Stimulated activated CD4-positive, alpha-beta T cell treated with anti-CD3 and anti-CD28 coated beads, Interleukin-15, amount 100 ng/mL, for 48 hours (primary cell): ENCODE measurements around the gene CUX1.
"Not testable (repeated sequence)": the region's sequence is repeated elsewhere in the genome, so short reads cannot be mapped to it uniquely, and the experiment has no call there.

ENCODE experiments used
- DNase-seq, 2 donors: peaks; one replicate each; pipeline ENCODE4 v3.0.0-alpha.2; 2020; ENCODE audit warnings: low read depth in 2 of 2

The CUX1 gene

DNA sequence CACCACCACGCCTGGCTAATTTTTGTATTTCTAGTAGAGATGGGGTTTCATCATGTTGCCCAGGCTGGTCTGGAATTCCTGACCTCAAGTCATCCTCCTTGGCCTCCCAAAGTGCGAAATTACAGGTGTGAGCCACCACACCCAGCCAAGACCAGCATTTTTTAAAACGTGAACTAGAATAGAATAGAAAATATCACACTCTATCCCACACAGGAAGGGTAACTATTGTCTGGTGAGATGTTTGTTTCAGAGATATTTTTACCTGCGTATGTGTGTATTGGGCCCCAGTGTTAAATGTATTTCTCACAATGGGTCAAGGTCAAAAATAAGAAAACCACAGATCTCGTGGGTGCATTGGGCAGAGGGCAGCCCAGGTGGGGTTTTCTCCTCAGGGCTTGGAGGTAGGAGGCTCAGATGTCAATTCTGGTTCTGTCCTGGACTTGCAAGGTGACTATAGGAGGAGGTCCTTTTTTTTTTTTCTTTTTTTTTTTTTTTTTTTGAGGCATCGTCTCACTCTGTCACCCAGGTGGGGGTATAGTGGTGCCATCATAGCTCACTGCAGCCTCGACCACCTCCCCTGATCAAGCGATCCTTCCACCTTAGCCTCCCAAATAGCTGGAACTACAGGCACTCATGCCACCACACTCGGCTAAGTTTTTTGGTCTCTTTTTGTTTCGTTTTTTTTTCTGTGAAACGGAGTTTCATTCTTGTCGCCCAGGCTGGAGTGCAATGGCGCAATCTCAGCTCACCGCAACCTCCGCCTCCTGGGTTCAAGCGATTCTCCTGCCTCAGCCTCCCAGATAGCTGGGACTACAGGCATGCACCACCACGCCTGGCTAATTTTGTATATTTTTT, 488.2 kb downstream of the CUX1 start:
- DNase-seq = no peak

- DNase-seq = no peak
These were observed 489.7 kb downstream of the CUX1 start for GRCh38 chr7:102306916-102307677.

GRCh38 chr7:102310414-102310815, 493.0 kb downstream of the CUX1 start:
- DNase-seq = no peak

DNA sequence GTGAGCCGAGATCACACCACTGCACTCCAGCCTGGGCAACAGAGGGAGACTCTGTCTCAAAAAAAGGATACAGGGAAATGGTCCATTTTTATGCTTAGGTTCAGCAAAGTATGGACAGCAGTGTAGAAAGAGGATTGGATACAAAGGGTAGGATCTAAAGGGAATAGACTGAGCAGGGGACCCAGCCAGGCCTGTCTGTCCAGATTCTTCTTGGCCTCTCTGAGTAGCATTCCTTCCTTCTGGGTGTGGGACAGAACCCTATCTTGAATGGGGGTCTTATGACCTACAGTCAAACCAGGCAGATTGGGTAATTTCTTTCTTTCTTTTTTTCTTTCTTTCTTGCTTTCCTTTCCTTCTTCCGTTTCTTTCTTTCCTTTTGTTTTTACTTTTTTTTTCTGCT, 494.9 kb downstream of the CUX1 start:
- DNase-seq = no peak

- DNase-seq = no peak
These were observed 496.8 kb downstream of the CUX1 start for GRCh38 chr7:102313997-102314780.

DNA sequence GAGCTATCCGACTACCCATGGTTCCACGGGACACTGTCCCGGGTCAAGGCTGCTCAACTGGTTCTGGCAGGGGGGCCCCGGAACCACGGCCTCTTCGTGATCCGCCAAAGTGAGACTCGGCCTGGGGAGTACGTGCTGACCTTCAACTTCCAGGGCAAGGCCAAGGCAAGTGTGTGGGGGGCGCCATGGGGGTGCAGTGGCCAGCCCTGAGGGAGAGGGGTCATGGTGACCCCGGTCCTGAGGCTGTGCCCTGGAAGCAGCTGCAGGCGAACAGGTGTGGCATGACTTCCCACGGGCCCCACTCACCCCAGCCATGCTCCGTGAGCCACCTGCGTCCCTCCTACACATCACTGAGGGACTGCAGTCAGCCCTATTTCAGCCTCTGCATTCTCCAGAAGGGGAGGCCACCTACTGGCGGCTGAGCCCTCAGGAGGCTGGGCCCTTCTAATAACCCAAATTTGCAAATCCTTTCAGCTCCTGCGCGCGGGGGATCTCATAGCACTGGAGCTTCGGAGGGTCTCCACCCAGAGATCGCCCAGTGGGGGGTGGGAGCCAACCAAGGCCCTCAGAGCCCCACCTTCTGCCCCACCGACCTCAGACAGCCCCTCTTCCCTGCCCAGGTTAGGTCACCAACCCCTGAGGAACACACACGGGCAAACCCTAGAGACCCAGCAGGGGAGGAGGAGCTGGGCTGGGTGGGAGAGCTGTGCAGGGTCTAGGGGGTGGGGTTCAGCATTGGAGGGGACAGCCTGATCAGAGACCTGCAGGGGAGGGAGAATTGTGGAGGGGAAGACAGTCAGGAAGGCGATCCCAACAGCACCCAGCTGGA, 500.0 kb downstream of the CUX1 start:
- DNase-seq = no peak

DNA sequence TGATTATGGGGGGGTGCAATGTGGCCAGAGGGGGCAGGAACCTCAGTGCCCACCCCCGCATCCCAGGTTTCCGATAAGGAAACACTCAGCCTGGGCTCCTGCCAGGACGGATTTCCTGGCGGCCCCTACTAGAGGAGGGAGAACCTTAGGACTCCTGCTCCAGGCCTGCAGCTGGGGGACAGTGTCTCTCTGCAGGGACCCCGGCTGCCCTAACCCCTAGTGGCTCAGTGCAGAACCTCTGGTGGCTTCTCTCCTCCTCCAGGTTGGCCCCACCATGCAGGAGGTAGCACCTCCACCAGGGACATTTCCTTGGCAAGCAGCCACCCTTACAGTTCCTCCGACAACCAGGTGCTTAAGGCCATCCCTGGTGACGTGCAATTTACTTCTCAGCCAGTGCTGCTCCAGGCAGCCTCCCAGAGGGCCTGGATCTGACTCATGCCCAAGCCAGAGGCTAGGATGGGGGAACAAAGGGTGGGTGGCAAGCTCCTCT, 501.1 kb downstream of the CUX1 start:
- DNase-seq = no peak

DNA sequence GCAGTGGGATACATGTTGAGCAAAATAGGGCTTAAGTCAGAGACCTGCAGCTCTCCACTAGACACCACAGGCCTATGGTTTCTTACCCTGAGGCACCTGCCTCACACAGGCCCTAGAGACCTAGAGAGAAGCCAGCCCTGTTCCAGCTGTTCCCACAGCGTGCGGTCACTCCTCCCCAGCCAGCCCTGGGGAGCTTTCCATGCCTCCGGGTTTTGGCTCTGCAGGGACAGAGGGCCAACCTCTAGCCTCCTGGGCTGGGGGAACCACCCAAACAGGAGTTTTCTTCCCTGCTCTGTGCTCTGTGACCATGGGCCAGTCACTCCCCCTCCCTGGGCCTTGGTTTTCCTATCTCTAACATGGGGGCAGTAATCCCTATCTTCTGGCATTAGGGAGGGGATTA, 502.2 kb downstream of the CUX1 start:
- no peak for DNase-seq

GRCh38 chr7:102320181-102320580, 502.8 kb downstream of the CUX1 start:
- no peak for DNase-seq

- DNase-seq = no peak
These were observed 503.4 kb downstream of the CUX1 start for GRCh38 chr7:102320601-102321350.

GRCh38 chr7:102321351-102322201, 504.1 kb downstream of the CUX1 start:
- DNase-seq = no peak

GRCh38 chr7:102322202-102322715, 504.8 kb downstream of the CUX1 start:
- no peak for DNase-seq

DNA sequence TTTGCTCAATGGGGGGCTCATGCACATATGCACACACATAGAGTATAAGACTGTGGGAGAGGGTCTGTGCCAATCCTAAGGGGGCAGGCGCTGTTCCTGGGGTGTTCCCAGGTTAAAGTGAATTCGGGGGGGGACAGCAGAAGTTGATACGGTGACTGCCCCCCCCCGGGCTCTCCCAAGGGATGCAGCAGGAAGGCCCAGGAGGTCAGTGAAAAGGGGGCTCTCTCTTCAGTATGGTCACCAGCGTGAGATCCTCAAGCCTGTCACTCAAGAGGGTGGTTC, 506.4 kb downstream of the CUX1 start:
- DNase-seq = no peak

- not testable (repeated sequence) for DNase-seq
These were observed 507.7 kb downstream of the CUX1 start for GRCh38 chr7:102325106-102325505.

DNA sequence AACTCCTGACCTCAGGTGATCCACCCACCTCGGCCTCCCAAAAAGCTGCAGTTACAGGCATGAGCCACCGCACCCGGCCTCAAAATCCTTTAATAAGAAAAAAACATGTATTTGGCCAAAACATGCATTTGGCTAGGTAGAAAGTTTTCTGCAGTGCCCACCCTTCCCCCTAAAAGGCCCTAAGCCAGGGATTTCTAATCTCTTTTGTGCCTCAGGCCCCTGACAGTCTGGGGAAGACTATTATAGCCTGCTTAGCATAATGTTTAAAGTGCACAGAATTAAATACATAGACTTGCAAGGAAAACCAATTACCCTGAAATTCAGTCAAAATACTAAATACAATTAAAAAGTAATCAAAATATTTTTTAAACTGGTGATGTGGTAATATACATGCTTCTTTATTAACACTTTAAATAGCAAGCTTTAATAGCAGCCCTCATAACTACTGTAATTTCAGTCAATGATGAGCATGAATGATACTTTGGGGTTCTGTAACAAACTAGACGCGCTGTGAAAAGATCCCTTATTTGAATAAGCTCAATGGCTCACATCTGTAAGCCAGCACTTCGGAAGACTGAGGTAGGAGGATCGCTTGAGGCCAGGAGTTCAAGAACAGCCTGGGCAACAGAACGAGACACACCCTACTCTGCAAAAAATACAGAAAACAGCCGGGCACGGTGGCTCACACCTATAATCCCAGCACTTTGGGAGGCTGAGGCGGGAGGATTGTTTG, 508.9 kb downstream of the CUX1 start:
- DNase-seq = no peak

- not testable (repeated sequence) for DNase-seq
These were observed 509.8 kb downstream of the CUX1 start for GRCh38 chr7:102327183-102327582.

- not testable (repeated sequence) for DNase-seq
These were observed 511.4 kb downstream of the CUX1 start for GRCh38 chr7:102328863-102329262.

DNA sequence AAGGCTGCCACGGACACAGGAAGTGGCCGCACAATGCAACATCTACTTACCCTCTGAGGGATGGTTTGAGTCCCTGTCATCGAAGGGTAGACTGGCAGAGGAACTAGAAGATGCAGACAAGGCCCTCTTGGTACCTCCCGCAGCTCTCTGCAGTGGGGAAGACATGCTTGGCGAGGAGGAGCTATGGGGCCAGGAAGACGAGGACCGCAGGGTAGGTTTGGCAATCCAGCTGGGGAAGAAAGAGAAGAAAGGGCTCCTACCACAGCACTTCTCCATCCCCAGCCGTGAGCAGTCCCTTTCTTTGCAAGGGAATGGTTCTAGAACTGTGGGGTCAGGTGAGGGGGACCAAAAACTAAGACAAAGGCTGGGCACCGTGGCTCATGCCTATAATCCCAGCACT, 511.9 kb downstream of the CUX1 start:
- DNase-seq = not testable (repeated sequence)
